Astrocyte of the spinal cord (primary cell): Measurements from ENCODE around the gene RETREG1.

Experiments used
- DNase-seq: peaks from one replicate; pipeline ENCODE4 v3.0.0; 2011; ENCODE audit warnings: low read depth, low spot score
- H3K4me3 ChIP-seq: 2 replicates; pipeline ENCODE4 v1.5.1; 2011; ENCODE audit warnings: low read depth, mild to moderate bottlenecking, low read length, moderate library complexity
- in situ Hi-C: cut with HindIII; loops from 2 replicates; pipeline ENCODE4 v1.10.0; 2017; ENCODE audit warnings: low sequenced_read_pairs
- TF ChIP-seq, protein P1 (sequence below): IDR thresholded peaks from 2 replicates; pipeline ENCODE4 v1.5.1; 2012; ENCODE audit warnings: low read depth, mild to moderate bottlenecking, low read length, inconsistent platforms

Gene RETREG1

DNA sequence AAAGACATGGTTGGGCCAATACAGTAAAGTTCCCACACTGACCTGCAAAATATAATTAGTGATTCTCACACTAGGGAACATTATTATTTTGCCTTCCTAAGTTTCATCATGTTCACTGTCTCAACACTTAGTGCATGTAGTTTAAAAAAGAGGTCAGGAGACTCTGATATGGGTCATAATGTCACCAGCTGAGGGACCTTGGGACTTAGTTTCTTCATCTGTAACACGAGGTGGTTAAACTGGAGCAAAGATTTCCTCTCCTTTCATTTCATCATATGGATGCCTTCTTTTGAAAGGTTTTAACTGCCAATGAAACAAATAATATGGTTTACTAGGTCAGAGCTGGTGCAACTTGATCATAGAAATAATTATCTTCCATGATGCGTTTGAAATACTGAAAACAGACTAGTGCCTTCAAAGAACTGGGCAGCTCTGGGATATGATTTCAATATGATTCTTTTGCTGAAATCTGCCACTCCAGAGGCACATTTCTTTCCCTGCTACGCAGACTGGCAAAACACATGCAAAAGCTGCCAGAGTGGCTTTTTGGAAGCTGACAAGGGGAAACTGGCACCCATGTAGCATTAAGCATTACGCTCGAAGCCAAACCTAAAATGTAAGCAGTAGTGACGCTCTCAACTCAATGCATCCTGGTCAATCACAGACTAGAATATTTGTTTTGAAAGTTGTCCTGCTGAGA lies 20.8 kb downstream of the RETREG1 start:
- in situ Hi-C loops: no loop called here
- H3K4me3 ChIP-seq: no peak overlapping the region
- DNase-seq: no peak
- TF ChIP-seq, protein P1, sequence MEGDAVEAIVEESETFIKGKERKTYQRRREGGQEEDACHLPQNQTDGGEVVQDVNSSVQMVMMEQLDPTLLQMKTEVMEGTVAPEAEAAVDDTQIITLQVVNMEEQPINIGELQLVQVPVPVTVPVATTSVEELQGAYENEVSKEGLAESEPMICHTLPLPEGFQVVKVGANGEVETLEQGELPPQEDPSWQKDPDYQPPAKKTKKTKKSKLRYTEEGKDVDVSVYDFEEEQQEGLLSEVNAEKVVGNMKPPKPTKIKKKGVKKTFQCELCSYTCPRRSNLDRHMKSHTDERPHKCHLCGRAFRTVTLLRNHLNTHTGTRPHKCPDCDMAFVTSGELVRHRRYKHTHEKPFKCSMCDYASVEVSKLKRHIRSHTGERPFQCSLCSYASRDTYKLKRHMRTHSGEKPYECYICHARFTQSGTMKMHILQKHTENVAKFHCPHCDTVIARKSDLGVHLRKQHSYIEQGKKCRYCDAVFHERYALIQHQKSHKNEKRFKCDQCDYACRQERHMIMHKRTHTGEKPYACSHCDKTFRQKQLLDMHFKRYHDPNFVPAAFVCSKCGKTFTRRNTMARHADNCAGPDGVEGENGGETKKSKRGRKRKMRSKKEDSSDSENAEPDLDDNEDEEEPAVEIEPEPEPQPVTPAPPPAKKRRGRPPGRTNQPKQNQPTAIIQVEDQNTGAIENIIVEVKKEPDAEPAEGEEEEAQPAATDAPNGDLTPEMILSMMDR: no peak

DNA sequence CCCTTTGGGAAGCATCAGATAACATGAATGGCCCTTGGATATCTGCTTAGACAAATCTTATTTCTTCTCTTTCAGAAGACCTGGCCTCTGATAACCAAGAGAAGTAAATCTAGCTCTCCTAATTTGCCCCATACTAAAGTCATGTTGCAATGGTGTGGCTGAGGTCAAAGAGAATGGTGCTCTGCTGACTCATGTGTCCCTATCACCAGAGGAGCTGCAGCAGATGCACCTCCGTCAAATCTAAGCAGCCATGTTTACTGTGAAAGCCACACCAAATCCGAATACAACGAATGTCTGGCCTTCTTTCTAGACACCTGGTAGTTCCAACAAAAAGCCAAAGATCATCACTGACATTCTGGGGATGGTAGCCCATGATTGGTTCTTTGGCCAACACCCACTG lies 23.2 kb downstream of the RETREG1 start:
- DNase-seq: no peak
- H3K4me3 ChIP-seq: no peak overlapping the region
- TF ChIP-seq, protein P1: no peak
- in situ Hi-C loops: no loop called here

DNA sequence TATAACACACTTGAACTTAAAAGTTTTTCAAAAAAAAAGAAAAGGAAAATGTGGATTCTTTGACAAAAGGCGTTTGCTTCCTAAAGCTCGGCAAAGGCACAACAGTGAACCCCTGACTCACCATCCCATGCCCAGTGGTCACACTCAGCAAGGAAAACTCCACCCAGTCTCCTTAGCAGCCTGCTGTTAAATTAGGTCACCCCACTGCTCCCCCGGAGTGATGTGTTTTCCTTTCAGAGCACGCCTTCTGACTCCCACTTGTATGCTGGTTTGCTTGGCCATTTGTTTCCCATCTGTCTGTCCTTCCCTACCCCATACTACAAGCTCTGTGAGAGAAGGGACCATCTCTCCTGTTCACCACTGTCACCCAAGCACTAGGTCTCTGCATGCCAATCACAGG lies 23.8 kb downstream of the RETREG1 start:
- DNase-seq: peak; percentile 73
- H3K4me3 ChIP-seq: no peak overlapping the region
- in situ Hi-C loops: no loop called here
- TF ChIP-seq, protein P1: no peak

DNA sequence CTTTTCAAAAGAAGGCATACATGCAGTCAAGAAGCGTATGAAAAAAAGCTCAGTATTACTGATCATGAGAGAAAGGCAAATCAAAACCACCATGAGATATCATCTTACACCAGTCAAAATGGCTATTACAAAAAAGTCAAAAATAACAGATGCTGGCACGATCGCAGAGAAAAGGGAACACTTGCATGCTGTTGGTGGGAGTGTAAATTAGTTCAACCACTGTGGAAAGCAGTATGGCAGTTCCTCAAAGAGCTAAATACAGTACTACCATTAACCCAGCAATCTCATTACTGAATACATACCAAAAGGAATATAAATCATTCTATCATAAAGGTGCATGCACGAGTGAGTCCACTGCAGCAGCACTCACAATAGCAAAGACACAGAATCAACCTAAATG lies 24.5 kb downstream of the RETREG1 start:
- DNase-seq: no peak
- no peak overlapping the region for H3K4me3 ChIP-seq
- in situ Hi-C loops: no loop called here

DNA sequence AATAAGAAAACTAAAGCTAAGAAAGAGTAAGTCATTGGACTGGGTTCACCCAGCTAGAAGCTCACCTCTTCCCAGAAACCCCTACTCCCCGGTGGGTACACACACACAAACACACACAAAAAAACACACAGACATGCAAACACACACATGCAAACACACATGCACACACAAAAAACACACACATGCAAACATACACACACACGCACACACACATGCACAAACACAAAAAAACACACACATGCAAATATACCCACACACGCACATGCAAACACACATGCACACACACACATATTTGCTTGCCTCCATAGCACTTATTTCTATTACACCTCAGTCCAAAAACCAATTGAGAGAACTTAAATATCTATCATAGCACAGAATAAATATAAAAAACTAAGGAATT lies 26.1 kb downstream of the RETREG1 start:
- H3K4me3 ChIP-seq: no peak overlapping the region
- DNase-seq: no peak
- in situ Hi-C loops: no loop called here
- TF ChIP-seq, protein P1: no peak

More for the DNA sequence above, 24.5 kb downstream of the RETREG1 start:
- TF ChIP-seq, protein P1: no peak

DNA sequence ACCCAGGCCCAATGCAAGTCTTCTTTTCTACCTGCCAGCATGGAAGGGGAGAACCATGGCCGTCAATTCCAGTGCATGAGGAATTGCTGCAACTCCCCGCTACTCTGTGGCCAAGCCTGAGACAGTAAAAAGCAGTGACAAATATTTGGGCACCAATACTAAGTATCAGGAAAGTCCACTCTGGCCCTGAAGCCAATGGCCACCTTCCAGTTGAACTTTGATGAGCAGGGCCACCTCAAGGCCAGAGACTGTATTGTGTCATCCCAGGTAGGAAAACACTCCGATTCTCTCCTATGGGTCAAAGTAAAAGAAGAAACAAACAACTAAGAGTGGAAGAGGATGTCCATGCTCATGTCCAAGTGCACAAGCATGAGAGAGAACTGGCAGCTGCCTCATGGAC lies 27.1 kb downstream of the RETREG1 start:
- TF ChIP-seq, protein P1: no peak
- in situ Hi-C loops: no loop called here
- no peak for DNase-seq
- no peak overlapping the region for H3K4me3 ChIP-seq
